ENCODE measurements around the gene FRG1. TPM values are rescaled to one million over a fixed set of nuclear protein-coding genes. Genes with fewer than 3 reads are reported as not detected.
"Not testable (repeated sequence)": the region's sequence is repeated elsewhere in the genome, so short reads cannot be mapped to it uniquely, and the experiment has no call there.

Gene FRG1
- total RNA-seq = 84.4 and 93.4 TPM in 2 replicates

- intact Hi-C loops (cut with micrococcal nuclease) = no loop called here
These were observed at the start of gene FRG1 for GRCh38 chr4:189940178-189941004. TSS of gene FRG1 (plus strand) at chr4:189940872. CDS start at chr4:189941010, 138 bp downstream.

GRCh38 chr4:189897667-189898066 is 43.0 kb upstream of the FRG1 start:
- no peaks in the 10 kb centered on the region for H3K36me3 Mint-ChIP-seq (ENCODE audit: low read depth)
- H3K4me1 Mint-ChIP-seq (ENCODE audit: low read depth) = no peaks in the 10 kb centered on the region
- intact Hi-C loops (cut with micrococcal nuclease) = no loop called here
- no peak overlapping the region for H3K4me3 Mint-ChIP-seq
- no peaks in the 10 kb centered on the region for H3K27me3 Mint-ChIP-seq (ENCODE audit: insufficient read depth)
- H3K9me3 Mint-ChIP-seq = no peaks in the 10 kb centered on the region
- no peak overlapping the region for H3K27ac Mint-ChIP-seq
- no peak for DNase-seq (ENCODE audit: low spot score)

More at GRCh38 chr4:189940178-189941004, at the start of gene FRG1:
- Mint-ChIP-seq H3K27me3 (ENCODE audit: insufficient read depth) (no peaks in the 10 kb centered on the region), H3K4me1 (ENCODE audit: low read depth) (peaks cover 63% of the 10 kb centered on the region), H3K27ac (peak within 1 kb of the TSS; percentile 95), H3K4me3 (peak within 1 kb of the TSS; percentile 93), H3K9me3 (peaks cover 20% of the 10 kb centered on the region), H3K36me3 (ENCODE audit: low read depth) (peaks cover 29% of the 10 kb centered on the region)
- peak; percentile 97 for DNase-seq (ENCODE audit: low spot score)

- H3K4me1 Mint-ChIP-seq (ENCODE audit: low read depth); H3K27ac Mint-ChIP-seq; H3K36me3 Mint-ChIP-seq (ENCODE audit: low read depth); intact Hi-C loops (cut with micrococcal nuclease); DNase-seq (ENCODE audit: low spot score); H3K9me3 Mint-ChIP-seq; H3K27me3 Mint-ChIP-seq (ENCODE audit: insufficient read depth); H3K4me3 Mint-ChIP-seq: not testable (repeated sequence)
These were observed 41.1 kb upstream of the FRG1 start for GRCh38 chr4:189899481-189900015.

- not testable (repeated sequence) for H3K9me3 Mint-ChIP-seq; H3K4me3 Mint-ChIP-seq; H3K36me3 Mint-ChIP-seq (ENCODE audit: low read depth); H3K4me1 Mint-ChIP-seq (ENCODE audit: low read depth); H3K27me3 Mint-ChIP-seq (ENCODE audit: insufficient read depth); H3K27ac Mint-ChIP-seq
- intact Hi-C loops (cut with micrococcal nuclease) = loop anchor here (2.0 kb wide), 1 partner anchor 112 kb away; no protein-coding TSS in a partner anchor
- peak; percentile 17 for DNase-seq (ENCODE audit: low spot score)
These were observed 36.1 kb upstream of the FRG1 start for GRCh38 chr4:189904420-189905027.

GRCh38 chr4:189912170-189912569 is 28.5 kb upstream of the FRG1 start:
- Mint-ChIP-seq H3K27ac (no peak overlapping the region), H3K9me3 (peaks cover 6% of the 10 kb centered on the region), H3K4me1 (ENCODE audit: low read depth) (no peaks in the 10 kb centered on the region), H3K27me3 (ENCODE audit: insufficient read depth) (peaks cover 12% of the 10 kb centered on the region), H3K36me3 (ENCODE audit: low read depth) (no peaks in the 10 kb centered on the region), H3K4me3 (no peak overlapping the region)
- intact Hi-C loops (cut with micrococcal nuclease) = no loop called here
- DNase-seq (ENCODE audit: low spot score) = no peak

- intact Hi-C loops (cut with micrococcal nuclease) = no loop called here
- Mint-ChIP-seq H3K27ac (no peak overlapping the region), H3K9me3 (peaks cover 31% of the 10 kb centered on the region), H3K4me3 (no peak overlapping the region), H3K36me3 (ENCODE audit: low read depth) (peaks cover 7% of the 10 kb centered on the region), H3K4me1 (ENCODE audit: low read depth) (no peaks in the 10 kb centered on the region), H3K27me3 (ENCODE audit: insufficient read depth) (no peaks in the 10 kb centered on the region)
- no peak for DNase-seq (ENCODE audit: low spot score)
These were observed 23.3 kb upstream of the FRG1 start for GRCh38 chr4:189917161-189917891.

- peaks cover 43% of the 10 kb centered on the region for H3K9me3 Mint-ChIP-seq
- intact Hi-C loops (cut with micrococcal nuclease) = no loop called here
- H3K27me3 Mint-ChIP-seq (ENCODE audit: insufficient read depth) = no peaks in the 10 kb centered on the region
- DNase-seq (ENCODE audit: low spot score) = no peak
- H3K36me3 Mint-ChIP-seq (ENCODE audit: low read depth) = peaks cover 7% of the 10 kb centered on the region
- no peak overlapping the region for H3K4me3 Mint-ChIP-seq
- H3K4me1 Mint-ChIP-seq (ENCODE audit: low read depth) = no peaks in the 10 kb centered on the region
- H3K27ac Mint-ChIP-seq = no peak overlapping the region
These were observed 19.6 kb upstream of the FRG1 start for GRCh38 chr4:189921058-189921457.

- H3K4me1 Mint-ChIP-seq (ENCODE audit: low read depth); H3K4me3 Mint-ChIP-seq; intact Hi-C loops (cut with micrococcal nuclease); H3K27ac Mint-ChIP-seq; DNase-seq (ENCODE audit: low spot score); H3K36me3 Mint-ChIP-seq (ENCODE audit: low read depth); H3K27me3 Mint-ChIP-seq (ENCODE audit: insufficient read depth): not testable (repeated sequence)
- H3K9me3 Mint-ChIP-seq = peaks cover 22% of the 10 kb centered on the region
These were observed 13.9 kb upstream of the FRG1 start for GRCh38 chr4:189926742-189927141.

GRCh38 chr4:189941005-189941450 is 356 bp downstream of the FRG1 start:
- peaks cover 33% of the 10 kb centered on the region for H3K36me3 Mint-ChIP-seq (ENCODE audit: low read depth)
- peaks cover 20% of the 10 kb centered on the region for H3K9me3 Mint-ChIP-seq
- H3K4me3 Mint-ChIP-seq = peak overlapping the region; percentile 93

GRCh38 chr4:189942412-189942811 is 1.7 kb downstream of the FRG1 start:
- H3K9me3 Mint-ChIP-seq = peaks cover 16% of the 10 kb centered on the region
- H3K4me3 Mint-ChIP-seq = peak overlapping the region; percentile 80
- intact Hi-C loops (cut with micrococcal nuclease); H3K27me3 Mint-ChIP-seq (ENCODE audit: insufficient read depth); DNase-seq (ENCODE audit: low spot score): not testable (repeated sequence)
- peaks cover 34% of the 10 kb centered on the region for H3K36me3 Mint-ChIP-seq (ENCODE audit: low read depth)
- H3K4me1 Mint-ChIP-seq (ENCODE audit: low read depth) = peaks cover 79% of the 10 kb centered on the region
- H3K27ac Mint-ChIP-seq = peak overlapping the region; percentile 68

More at GRCh38 chr4:189941005-189941450, 356 bp downstream of the FRG1 start:
- intact Hi-C loops (cut with micrococcal nuclease) = no loop called here
- no peak for DNase-seq (ENCODE audit: low spot score)
- Mint-ChIP-seq H3K27ac (peak overlapping the region; percentile 95), H3K4me1 (ENCODE audit: low read depth) (peaks cover 69% of the 10 kb centered on the region), H3K27me3 (ENCODE audit: insufficient read depth) (no peaks in the 10 kb centered on the region)

GRCh38 chr4:189944077-189944476 is 3.4 kb downstream of the FRG1 start:
- H3K27ac Mint-ChIP-seq; DNase-seq (ENCODE audit: low spot score); intact Hi-C loops (cut with micrococcal nuclease); H3K27me3 Mint-ChIP-seq (ENCODE audit: insufficient read depth); H3K4me3 Mint-ChIP-seq: not testable (repeated sequence)
- Mint-ChIP-seq H3K4me1 (ENCODE audit: low read depth) (peaks cover 76% of the 10 kb centered on the region), H3K9me3 (peaks cover 15% of the 10 kb centered on the region), H3K36me3 (ENCODE audit: low read depth) (peaks cover 37% of the 10 kb centered on the region)

GRCh38 chr4:189946906-189947305 is 6.2 kb downstream of the FRG1 start:
- H3K9me3 Mint-ChIP-seq; H3K4me3 Mint-ChIP-seq; DNase-seq (ENCODE audit: low spot score); H3K27ac Mint-ChIP-seq; H3K27me3 Mint-ChIP-seq (ENCODE audit: insufficient read depth); intact Hi-C loops (cut with micrococcal nuclease): not testable (repeated sequence)
- H3K36me3 Mint-ChIP-seq (ENCODE audit: low read depth) = peaks cover 33% of the 10 kb centered on the region
- peaks cover 60% of the 10 kb centered on the region for H3K4me1 Mint-ChIP-seq (ENCODE audit: low read depth)
